Aorta (tissue), 5 donors: ENCODE measurements around the gene PLXNA2. TPM values are rescaled to one million over a fixed set of nuclear protein-coding genes. Genes with fewer than 3 reads are reported as not detected.

ENCODE experiments used
- ATAC-seq: fragments of 200-7000 bp; cut with Tn5 transposase; one replicate; pipeline ENCODE4 v1.9.1; 2022; ENCODE audit warnings: moderate library complexity; ENCODE audit not compliant: low FRiP score
- DNase-seq, 2 donors: peaks; one replicate each; pipeline ENCODE4 v3.0.0-alpha.2; 2020
- H3K27ac ChIP-seq, 2 donors: one replicate each; pipeline ENCODE4 v1.5.1; 2013; ENCODE audit warnings: low read length in 2 of 2, mild to moderate bottlenecking in 2 of 2, moderate library complexity in 2 of 2, control low read depth in 1 of 2, inconsistent platforms in 1 of 2, low read depth in 1 of 2
- H3K27me3 ChIP-seq, 2 donors: one replicate each; pipeline ENCODE4 v1.6.1; 2013; ENCODE audit warnings: control low read depth in 1 of 2, low read length in 1 of 2, mild to moderate bottlenecking in 1 of 2, moderate library complexity in 1 of 2; ENCODE audit not compliant: insufficient read depth in 2 of 2, control insufficient read depth in 1 of 2
- H3K36me3 ChIP-seq, 2 donors: one replicate each; pipeline ENCODE4 v1.6.1; 2013; ENCODE audit warnings: control low read depth in 1 of 2, low read length in 1 of 2, mild to moderate bottlenecking in 1 of 2; ENCODE audit not compliant: insufficient read depth in 2 of 2, control insufficient read depth in 1 of 2
- H3K4me1 ChIP-seq, 2 donors: one replicate each; pipeline ENCODE4 v1.6.1; 2013; ENCODE audit warnings: low read length in 2 of 2, control low read depth in 1 of 2, mild to moderate bottlenecking in 1 of 2, moderate library complexity in 1 of 2; ENCODE audit not compliant: insufficient read depth in 2 of 2, control insufficient read depth in 1 of 2
- H3K4me3 ChIP-seq, 2 donors: one replicate each; pipeline ENCODE4 v1.5.1; 2013; ENCODE audit warnings: low read length in 2 of 2, control low read depth in 1 of 2, mild to moderate bottlenecking in 1 of 2
- H3K9me3 ChIP-seq: one replicate; pipeline ENCODE4 v1.6.1; 2013; ENCODE audit warnings: mild to moderate bottlenecking, low read length; ENCODE audit not compliant: control insufficient read depth
- WGBS, 2 donors: extraction: QIAGEN DNeasy Blood & Tissue Kit; methylation state at CpG; one replicate each; pipeline ENCODE4 v1.1.7; 2013; 5-methylcytosine and 5-hydroxymethylcytosine counted together
- intact Hi-C, 2 donors: fragments of 100-400 bp; cut with DNase I; formaldehyde crosslinking; loops; one replicate each; pipeline versions ENCODE4 v1.14.2 to v1.15.0; 2022
- polyA plus RNA-seq, 2 donors: library from polyadenylated mRNA; stranded (reverse); fragments of 200-250 nt; gene quantifications; one replicate each; pipeline ENCODE4 v1.2.3, GENCODE V29; 2013
- total RNA-seq, 2 donors: library from RNA; stranded (reverse); fragmentation: NEBNext Ultra II Directional; extraction: Animal tissue kit (Norgen Biotek cat#: 25700); gene quantifications; one replicate each; pipeline ENCODE4 v1.2.1, GENCODE V29; 2021
- donor health status: healthy with polysubstance abuse.
- donor health status: Bipolar disorder and iron deficiency.
- donor health status: DM: no; HTN: no; CAD: no.
- donor health status: DM: no; HTN: no; CAD: no.
- donor health status: DM: yes; HTN: yes; CAD: no.

The PLXNA2 gene
- total and polyA plus RNA-seq, 4 donors, result 2.9 to 37.3 (median 30.0) TPM

- ATAC-seq (no peak), DNase-seq (no peak)
- Histone ChIP-seq H3K36me3 (no peaks in the 10 kb centered on the region), H3K27ac (no peak overlapping the region), H3K4me1 (no peaks in the 10 kb centered on the region), H3K9me3 (no peaks in the 10 kb centered on the region), H3K4me3 (no peak overlapping the region), H3K27me3 (no peaks in the 10 kb centered on the region)
- intact Hi-C loops, result no loop called here
- WGBS, 2 donors, result 70 to 82% methylated on average over 5 of the region's 5 CpGs
Observed at GRCh38 chr1:207991583-207992026, 252.6 kb downstream of the PLXNA2 start.

GRCh38 chr1:207990876-207991582, 253.2 kb downstream of the PLXNA2 start:
- no peaks in the 10 kb centered on the region for H3K4me1 ChIP-seq
- no peak overlapping the region for H3K27ac ChIP-seq
- ATAC-seq (no peak), DNase-seq (no peak)
- no peaks in the 10 kb centered on the region for H3K36me3 ChIP-seq
- intact Hi-C loops, result no loop called here
- 77 to 86% methylated on average over 16 of the region's 16 CpGs for WGBS, 2 donors
- no peak overlapping the region for H3K4me3 ChIP-seq
- H3K27me3 ChIP-seq, result no peaks in the 10 kb centered on the region
- no peaks in the 10 kb centered on the region for H3K9me3 ChIP-seq

GRCh38 chr1:207990455-207990854, 253.7 kb downstream of the PLXNA2 start:
- H3K9me3 ChIP-seq, result no peaks in the 10 kb centered on the region
- H3K36me3 ChIP-seq, result no peaks in the 10 kb centered on the region
- H3K4me1 ChIP-seq, result no peaks in the 10 kb centered on the region
- no peak for ATAC-seq
- WGBS, 2 donors, result 85 to 86% methylated on average over 5 of the region's 5 CpGs
- H3K27me3 ChIP-seq, result no peaks in the 10 kb centered on the region
- no peak overlapping the region for H3K27ac ChIP-seq
- intact Hi-C loops, result no loop called here
- H3K4me3 ChIP-seq, result no peak overlapping the region
- no peak for DNase-seq

- intact Hi-C loops, result no loop called here
- ATAC-seq (no peak), DNase-seq (no peak)
- no peaks in the 10 kb centered on the region for H3K36me3 ChIP-seq
- no peak overlapping the region for H3K4me3 ChIP-seq
- H3K4me1 ChIP-seq, result no peaks in the 10 kb centered on the region
- no peaks in the 10 kb centered on the region for H3K27me3 ChIP-seq
- no peaks in the 10 kb centered on the region for H3K9me3 ChIP-seq
- H3K27ac ChIP-seq, result no peak overlapping the region
- WGBS, 2 donors, result 95 to 97% methylated on average over 10 of the region's 10 CpGs
Observed at GRCh38 chr1:207988326-207989165, 255.6 kb downstream of the PLXNA2 start.

GRCh38 chr1:207987164-207987563, 257.0 kb downstream of the PLXNA2 start:
- intact Hi-C loops, result no loop called here
- H3K27me3 ChIP-seq, result no peaks in the 10 kb centered on the region
- 81 to 86% methylated on average over 5 of the region's 5 CpGs for WGBS, 2 donors
- no peak for DNase-seq
- no peak overlapping the region for H3K27ac ChIP-seq
- no peaks in the 10 kb centered on the region for H3K4me1 ChIP-seq
- no peaks in the 10 kb centered on the region for H3K9me3 ChIP-seq
- no peaks in the 10 kb centered on the region for H3K36me3 ChIP-seq
- no peak for ATAC-seq
- no peak overlapping the region for H3K4me3 ChIP-seq

GRCh38 chr1:207985996-207986395, 258.2 kb downstream of the PLXNA2 start:
- Histone ChIP-seq H3K9me3 (no peaks in the 10 kb centered on the region), H3K27ac (no peak overlapping the region), H3K36me3 (no peaks in the 10 kb centered on the region), H3K27me3 (no peaks in the 10 kb centered on the region), H3K4me1 (no peaks in the 10 kb centered on the region), H3K4me3 (no peak overlapping the region)
- ATAC-seq (no peak), DNase-seq (no peak)
- 85 to 92% methylated on average over 7 of the region's 7 CpGs for WGBS, 2 donors
- intact Hi-C loops, result no loop called here

- ATAC-seq, result no peak
- no peak overlapping the region for H3K4me3 ChIP-seq
- no peak for DNase-seq
- no peaks in the 10 kb centered on the region for H3K27me3 ChIP-seq
- 59 to 68% methylated on average over 4 of the region's 4 CpGs for whole genome bisulfite sequencing, 2 donors
- no peaks in the 10 kb centered on the region for H3K4me1 ChIP-seq
- no peaks in the 10 kb centered on the region for H3K36me3 ChIP-seq
- intact Hi-C loops, result no loop called here
- H3K27ac ChIP-seq, result no peak overlapping the region
- H3K9me3 ChIP-seq, result no peaks in the 10 kb centered on the region
Observed at GRCh38 chr1:207984831-207985572, 259.2 kb downstream of the PLXNA2 start.

GRCh38 chr1:207983044-207983635, 261.0 kb downstream of the PLXNA2 start:
- Histone ChIP-seq H3K4me3 (no peak overlapping the region), H3K27me3 (no peaks in the 10 kb centered on the region), H3K27ac (no peak overlapping the region), H3K9me3 (no peaks in the 10 kb centered on the region), H3K4me1 (no peaks in the 10 kb centered on the region), H3K36me3 (no peaks in the 10 kb centered on the region)
- intact Hi-C loops, result no loop called here
- ATAC-seq (no peak), DNase-seq (no peak)
- WGBS, 2 donors, result 82 to 88% methylated on average over 6 of the region's 6 CpGs
